Measurements from ENCODE around the gene DLX6.

GRCh38 chr7:97002555-97003261 lies 2.6 kb upstream of the DLX6 start:
- TF ChIP-seq CTCF (IDR thresholded peaks at IDR 0.05) (no peak), POLR2A (IDR thresholded peaks at IDR 0.05) (no peak)
